ENCODE measurements around the gene NR3C2.

The NR3C2 gene

GRCh38 chr4:148341980-148342800 lies 100.0 kb downstream of the NR3C2 start:
- Histone ChIP-seq H3K9ac (ENCODE audit: low read length) (no peak overlapping the region), H3K27ac (ENCODE audit: low read length) (no peak overlapping the region), H3K4me3 (ENCODE audit: low read length) (no peak overlapping the region), H3F3A (ENCODE audit: insufficient read depth, low read length) (no peaks in the 10 kb centered on the region), H3K4me2 (ENCODE audit: low read depth, low read length) (no peak overlapping the region), H3K36me3 (replicated peaks; ENCODE audit: insufficient read depth, low read length) (no peaks in the 10 kb centered on the region), H3K9me2 (replicated peaks; ENCODE audit: insufficient read depth, low read length) (no peaks in the 10 kb centered on the region), H2AFZ (ENCODE audit: low read length) (no peak overlapping the region), H4K20me1 (ENCODE audit: insufficient read depth, low read length) (no peaks in the 10 kb centered on the region), H3K9me3 (replicated peaks; ENCODE audit: insufficient read depth, low read length) (no peaks in the 10 kb centered on the region), H3K79me2 (ENCODE audit: low read length) (no peaks in the 10 kb centered on the region), H3K27me3 (replicated peaks; ENCODE audit: insufficient read depth, low read length) (no peaks in the 10 kb centered on the region), H3K4me1 (ENCODE audit: low read length) (no peaks in the 10 kb centered on the region)
- DNase-seq, result no peak
- no peak for TF ChIP-seq EZH2phosphoT487 (IDR thresholded peaks at IDR 0.05; ENCODE audit: low read length)
- TF ChIP-seq CTCF (IDR thresholded peaks at IDR 0.05; ENCODE audit: low read length), result no peak
- no peak for TF ChIP-seq EZH2 (optimal IDR thresholded peaks at IDR 0.05; ENCODE audit: low read depth, low read length)

GRCh38 chr4:148335133-148335532 lies 107.1 kb downstream of the NR3C2 start:
- Histone ChIP-seq H3K9me3 (replicated peaks; ENCODE audit: insufficient read depth, low read length) (no peaks in the 10 kb centered on the region), H2AFZ (ENCODE audit: low read length) (no peak overlapping the region), H3K9me2 (replicated peaks; ENCODE audit: insufficient read depth, low read length) (no peaks in the 10 kb centered on the region), H3K27me3 (replicated peaks; ENCODE audit: insufficient read depth, low read length) (no peaks in the 10 kb centered on the region), H3F3A (ENCODE audit: insufficient read depth, low read length) (no peaks in the 10 kb centered on the region), H4K20me1 (ENCODE audit: insufficient read depth, low read length) (no peaks in the 10 kb centered on the region), H3K4me2 (ENCODE audit: low read depth, low read length) (no peak overlapping the region), H3K4me1 (ENCODE audit: low read length) (no peaks in the 10 kb centered on the region), H3K4me3 (ENCODE audit: low read length) (no peak overlapping the region), H3K36me3 (replicated peaks; ENCODE audit: insufficient read depth, low read length) (no peaks in the 10 kb centered on the region), H3K79me2 (ENCODE audit: low read length) (no peaks in the 10 kb centered on the region), H3K27ac (ENCODE audit: low read length) (no peak overlapping the region), H3K9ac (ENCODE audit: low read length) (no peak overlapping the region)
- DNase-seq, result no peak
- TF ChIP-seq EZH2 (optimal IDR thresholded peaks at IDR 0.05; ENCODE audit: low read depth, low read length), result no peak
- TF ChIP-seq EZH2phosphoT487 (IDR thresholded peaks at IDR 0.05; ENCODE audit: low read length), result no peak
- no peak for TF ChIP-seq CTCF (IDR thresholded peaks at IDR 0.05; ENCODE audit: low read length)

GRCh38 chr4:148333265-148333664 lies 108.9 kb downstream of the NR3C2 start:
- no peak overlapping the region for H3K4me3 ChIP-seq (ENCODE audit: low read length)
- no peaks in the 10 kb centered on the region for H3K9me2 ChIP-seq (replicated peaks; ENCODE audit: insufficient read depth, low read length)
- H3K4me2 ChIP-seq (ENCODE audit: low read depth, low read length), result no peak overlapping the region
- no peaks in the 10 kb centered on the region for H3K79me2 ChIP-seq (ENCODE audit: low read length)
- no peak overlapping the region for H3K9ac ChIP-seq (ENCODE audit: low read length)
- H3K27me3 ChIP-seq (replicated peaks; ENCODE audit: insufficient read depth, low read length), result no peaks in the 10 kb centered on the region
- H4K20me1 ChIP-seq (ENCODE audit: insufficient read depth, low read length), result no peaks in the 10 kb centered on the region
- H3F3A ChIP-seq (ENCODE audit: insufficient read depth, low read length), result no peaks in the 10 kb centered on the region
- no peaks in the 10 kb centered on the region for H3K36me3 ChIP-seq (replicated peaks; ENCODE audit: insufficient read depth, low read length)
- H2AFZ ChIP-seq (ENCODE audit: low read length), result no peak overlapping the region
- no peak overlapping the region for H3K27ac ChIP-seq (ENCODE audit: low read length)
- H3K4me1 ChIP-seq (ENCODE audit: low read length), result no peaks in the 10 kb centered on the region
- no peak for TF ChIP-seq EZH2phosphoT487 (IDR thresholded peaks at IDR 0.05; ENCODE audit: low read length)
- TF ChIP-seq CTCF (IDR thresholded peaks at IDR 0.05; ENCODE audit: low read length), result no peak
- TF ChIP-seq EZH2 (optimal IDR thresholded peaks at IDR 0.05; ENCODE audit: low read depth, low read length), result no peak
- no peaks in the 10 kb centered on the region for H3K9me3 ChIP-seq (replicated peaks; ENCODE audit: insufficient read depth, low read length)
- DNase-seq, result no peak
